ENCODE data around the gene ZNF699. TPM values are rescaled to one million over a fixed set of nuclear protein-coding genes. Genes with fewer than 3 reads are reported as not detected.

Gene ZNF699
- total and polyA plus RNA-seq, 7 donors: 0.46 to 23.7 (median 3.1) TPM

- Histone ChIP-seq H3K27me3 (no peaks in the 10 kb centered on the region), H3K27ac (no peak overlapping the region), H3K4me1 (no peaks in the 10 kb centered on the region), H3K4me3 (no peak overlapping the region), H3K9me3 (peaks cover 0 to 3% (median 0%) of the 10 kb centered on the region in 4 donors), H3K36me3 (no peaks in the 10 kb centered on the region)
- TF ChIP-seq POLR2A (IDR thresholded peaks at IDR 0.05) (no peak), CTCF (IDR thresholded peaks at IDR 0.05) (no peak), POLR2AphosphoS5 (IDR thresholded peaks at IDR 0.05) (no peak), EP300 (IDR thresholded peaks at IDR 0.05) (no peak)
- no peak for DNase-seq
- 82 to 84% methylated on average over 5 of the region's 5 CpGs for WGBS, 2 donors
- intact Hi-C loops (cut with DNase I): no loop called here
Measured at GRCh38 chr19:9251236-9251635, 58.4 kb downstream of the ZNF699 start.

DNA sequence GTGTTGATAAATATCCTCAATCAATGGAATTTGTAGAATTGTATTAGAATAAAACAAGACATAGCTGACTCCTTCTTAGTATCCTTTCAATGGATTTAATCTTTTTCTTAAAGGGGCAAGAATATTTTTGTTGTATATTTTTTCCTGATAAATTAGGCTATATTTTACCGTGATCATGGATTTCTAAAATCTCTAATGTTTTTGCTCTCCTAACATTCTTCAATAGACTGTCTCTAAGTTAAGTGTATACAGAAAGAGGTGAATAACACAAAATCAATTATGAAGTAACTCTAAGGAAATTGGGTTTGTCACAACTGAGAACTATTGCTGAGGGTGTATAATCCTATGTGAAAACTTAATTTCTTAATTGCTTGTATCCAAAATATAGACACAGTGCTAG lies 59.0 kb downstream of the ZNF699 start, which contains the start of gene OR7E24:
Gene OR7E24 (plus strand): TSS at position 301 of the 400 bp plus-strand sequence. CDS start 114 bp downstream, outside the sequence.
- WGBS, 2 donors: 79 to 81% methylated on average over 1 of the region's 1 CpG
- Histone ChIP-seq H3K36me3 (no peaks in the 10 kb centered on the region), H3K27ac (no peak within 1 kb of the TSS), H3K4me3 (no peak within 1 kb of the TSS), H3K27me3 (no peaks in the 10 kb centered on the region), H3K4me1 (no peaks in the 10 kb centered on the region), H3K9me3 (no peaks in the 10 kb centered on the region)
- DNase-seq: no peak
- TF ChIP-seq EP300 (IDR thresholded peaks at IDR 0.05) (no peak), POLR2AphosphoS5 (IDR thresholded peaks at IDR 0.05) (no peak), POLR2A (IDR thresholded peaks at IDR 0.05) (no peak), CTCF (IDR thresholded peaks at IDR 0.05) (no peak)
- intact Hi-C loops (cut with DNase I): no loop called here

Other genes with a start within 250 kb of the ZNF699 start
- gene OR1M1, start 222.8 kb downstream of the ZNF699 start, total RNA-seq: not detected
- not detected for gene OR1M1, start 222.8 kb downstream of the ZNF699 start, polyA plus RNA-seq
- gene OR7G2, start 202.4 kb downstream of the ZNF699 start, total RNA-seq: not detected
- gene OR7G2, start 202.4 kb downstream of the ZNF699 start, polyA plus RNA-seq: not detected
- not detected for gene OR7G1, start 194.1 kb downstream of the ZNF699 start, total RNA-seq
- gene OR7G1, start 194.1 kb downstream of the ZNF699 start, polyA plus RNA-seq: not detected
- not detected for gene OR7G3, start 182.9 kb downstream of the ZNF699 start, total RNA-seq
- not detected for gene OR7G3, start 182.9 kb downstream of the ZNF699 start, polyA plus RNA-seq
- gene ZNF317, start 169.4 kb downstream of the ZNF699 start, total RNA-seq: 10 to 100 TPM; 11.4 to 20.8 (median 17.4) TPM
- 10 to 100 TPM; 12.6 to 24.5 (median 16.3) TPM for gene ZNF317, start 169.4 kb downstream of the ZNF699 start, polyA plus RNA-seq
- gene OR7D2, start 130.9 kb downstream of the ZNF699 start, total RNA-seq: not detected
- under 1 TPM in 1 of 3 donors, not detected in 2; 0.01 TPM for gene OR7D2, start 130.9 kb downstream of the ZNF699 start, polyA plus RNA-seq
- not detected for gene OR7D4, start 90.2 kb downstream of the ZNF699 start, total RNA-seq
- not detected for gene OR7D4, start 90.2 kb downstream of the ZNF699 start, polyA plus RNA-seq
- gene OR7E24, start 58.9 kb downstream of the ZNF699 start, total RNA-seq: not detected
- not detected for gene OR7E24, start 58.9 kb downstream of the ZNF699 start, polyA plus RNA-seq
- gene ZNF559, start 14.3 kb upstream of the ZNF699 start, total RNA-seq: 10 to 100 TPM; 16.5 to 45.7 (median 23.9) TPM
- gene ZNF559, start 14.3 kb upstream of the ZNF699 start, polyA plus RNA-seq: 1 to 10 TPM; 3.7 to 9.1 (median 4.8) TPM
- gene ZNF177, start 53.2 kb upstream of the ZNF699 start, total RNA-seq: 1 to 10 TPM; 3.0 to 5.5 (median 3.3) TPM
- gene ZNF177, start 53.2 kb upstream of the ZNF699 start, polyA plus RNA-seq: 1 to 10 TPM in 1 of 3 donors, not detected in 2; 1.2 TPM
- 10 to 100 TPM; 15.7 to 32.7 (median 21.6) TPM for gene ZNF266, start 125.7 kb upstream of the ZNF699 start, total RNA-seq
- 10 to 100 TPM in 1 of 3 donors, 1 to 10 TPM in 2; 3.7 to 24.9 (median 6.6) TPM for gene ZNF266, start 125.7 kb upstream of the ZNF699 start, polyA plus RNA-seq
- gene ZNF560, start 188.8 kb upstream of the ZNF699 start, total RNA-seq: not detected
- gene ZNF560, start 188.8 kb upstream of the ZNF699 start, polyA plus RNA-seq: not detected
- 10 to 100 TPM; 11.4 to 18.1 (median 12.7) TPM for gene ZNF426, start 228.8 kb upstream of the ZNF699 start, total RNA-seq
- 1 to 10 TPM; 1.2 to 4.1 (median 2.1) TPM for gene ZNF426, start 228.8 kb upstream of the ZNF699 start, polyA plus RNA-seq

All from sigmoid colon (tissue), 7 donors.